OCI-LY7 (cell line): ENCODE results near the gene PRIM2.
"Not testable (repeated sequence)": the region's sequence is repeated elsewhere in the genome, so short reads cannot be mapped to it uniquely, and the experiment has no call there.

Experiments
- CTCF ChIP-seq: fragments of 200-600 bp; sonication (generic); conservative IDR thresholded peaks from 2 replicates; pipeline ENCODE4 v1.5.1; 2014; ENCODE audit warnings: mild to moderate bottlenecking, antibody characterized with exemption, low read length, moderate library complexity, mixed read lengths
- EZH2phosphoT487 ChIP-seq: fragments of 200-600 bp; sonication (generic); IDR thresholded peaks from 2 replicates; pipeline ENCODE4 v1.6.1; 2018; ENCODE audit warnings: low read depth, borderline replicate concordance, mild to moderate bottlenecking, mixed run types, antibody characterized with exemption, low read length, moderate library complexity, mixed read lengths

- TF ChIP-seq CTCF, EZH2phosphoT487: not testable (repeated sequence)
Measured at GRCh38 chr6:57660940-57661339, 343.5 kb downstream of the PRIM2 start.
